HG03342 (cell line): Measurements from ENCODE around the gene GBX2.

ENCODE experiments used
- ATAC-seq: cut with Tn5 transposase; IDR thresholded peaks from one replicate; pipeline ENCODE4 v1.9.1; 2021; ENCODE audit warnings: mild to moderate bottlenecking, moderate library complexity; ENCODE audit not compliant: unreplicated experiment

Gene GBX2

GRCh38 chr2:236168110-236169080, at the start of gene GBX2:
Gene GBX2 (minus strand): TSS chr2:236168386. CDS start chr2:236167971, 415 bp downstream.
- no peak for ATAC-seq

- ATAC-seq = no peak
Measured at GRCh38 chr2:236217926-236218325, 49.7 kb upstream of the GBX2 start.

GRCh38 chr2:236216711-236217110, 48.5 kb upstream of the GBX2 start:
- no peak for ATAC-seq

- no peak for ATAC-seq
Measured at GRCh38 chr2:236215761-236216333, 47.7 kb upstream of the GBX2 start.

- ATAC-seq = no peak
Measured at GRCh38 chr2:236215196-236215595, 47.0 kb upstream of the GBX2 start.

GRCh38 chr2:236214376-236214995, 46.3 kb upstream of the GBX2 start:
- ATAC-seq = no peak

- no peak for ATAC-seq
Measured at GRCh38 chr2:236211296-236211695, 43.1 kb upstream of the GBX2 start.

GRCh38 chr2:236210536-236210935, 42.4 kb upstream of the GBX2 start:
- no peak for ATAC-seq

GRCh38 chr2:236209996-236210395, 41.8 kb upstream of the GBX2 start:
- ATAC-seq = no peak

GRCh38 chr2:236209535-236209934, 41.3 kb upstream of the GBX2 start:
- no peak for ATAC-seq

- no peak for ATAC-seq
Measured at GRCh38 chr2:236208019-236208926, 40.1 kb upstream of the GBX2 start.

- ATAC-seq = no peak
Measured at GRCh38 chr2:236207472-236207871, 39.3 kb upstream of the GBX2 start.

- no peak for ATAC-seq
Measured at GRCh38 chr2:236205867-236206645, 37.9 kb upstream of the GBX2 start.

- ATAC-seq = no peak
Measured at GRCh38 chr2:236204953-236205352, 36.8 kb upstream of the GBX2 start.

GRCh38 chr2:236200378-236200777, 32.2 kb upstream of the GBX2 start:
- ATAC-seq = no peak

GRCh38 chr2:236196366-236196765, 28.2 kb upstream of the GBX2 start:
- ATAC-seq = no peak

- no peak for ATAC-seq
Measured at GRCh38 chr2:236195726-236196125, 27.5 kb upstream of the GBX2 start.

- no peak for ATAC-seq
Measured at GRCh38 chr2:236194786-236195185, 26.6 kb upstream of the GBX2 start.

GRCh38 chr2:236193026-236193425, 24.8 kb upstream of the GBX2 start:
- ATAC-seq = no peak

GRCh38 chr2:236190674-236191073, 22.5 kb upstream of the GBX2 start:
- ATAC-seq = no peak
